Psoas muscle (tissue), 8 donors: Measurements from ENCODE around the gene MBD3. TPM values are rescaled to one million over a fixed set of nuclear protein-coding genes. Genes with fewer than 3 reads are reported as not detected.

Experiments used
- ATAC-seq, 4 donors: fragments of 200-7000 bp; cut with Tn5 transposase; one replicate each; pipeline ENCODE4 v1.9.1; 2020; ENCODE audit warnings: moderate library complexity in 3 of 4, mild to moderate bottlenecking in 2 of 4
- DNase-seq, 2 donors: peaks; one replicate each; pipeline ENCODE4 v3.0.0-alpha.2; 2020
- H3K27ac ChIP-seq: fragments of 200-600 bp; one replicate; pipeline ENCODE4 v1.8.0; 2022
- H3K27me3 ChIP-seq, 3 donors: fragments of 200-600 bp in 1 of 3; one replicate each; pipeline versions ENCODE4 v1.6.1 to v1.8.0; 2013 to 2022; ENCODE audit warnings: low read length in 2 of 3, mild to moderate bottlenecking in 2 of 3, moderate library complexity in 1 of 3; ENCODE audit not compliant: insufficient read depth in 3 of 3
- H3K36me3 ChIP-seq, 2 donors: fragments of 200-600 bp in 1 of 2; one replicate each; pipeline versions ENCODE4 v1.6.1 to v1.8.0; 2013 to 2022; ENCODE audit warnings: low read depth in 1 of 2, mild to moderate bottlenecking in 1 of 2, moderate library complexity in 1 of 2; ENCODE audit not compliant: insufficient read depth in 1 of 2
- H3K4me1 ChIP-seq: fragments of 200-600 bp; one replicate; pipeline ENCODE4 v1.8.0; 2022
- H3K4me3 ChIP-seq: fragments of 200-600 bp; one replicate; pipeline ENCODE4 v1.8.0; 2022; ENCODE audit warnings: mild to moderate bottlenecking
- H3K9me3 ChIP-seq: fragments of 200-600 bp; one replicate; pipeline ENCODE4 v1.8.0; 2022
- WGBS, 3 donors: extraction: QIAGEN DNeasy Blood & Tissue Kit; methylation state at CpG; one replicate each; pipeline versions ENCODE4 v1.1.6 to v1.1.7; 2013; 5-methylcytosine and 5-hydroxymethylcytosine counted together
- intact Hi-C, 2 donors: fragments of 100-400 bp; cut with DNase I; formaldehyde crosslinking; loops; one replicate each; pipeline versions ENCODE4 v1.11.0 to v1.14.2; 2022
- polyA plus RNA-seq, 3 donors: library from polyadenylated mRNA; stranded (reverse); fragments of 200-250 nt; gene quantifications; one replicate each; pipeline ENCODE4 v1.2.3, GENCODE V29; 2013
- total RNA-seq, 4 donors: library from RNA; stranded (reverse); fragmentation: NEBNext Ultra II Directional in 2 of 4; extraction: Animal tissue kit (Norgen Biotek cat#: 25700) in 2 of 4; gene quantifications; one replicate each; pipeline versions ENCODE4 v1.2.1 to v1.2.4, GENCODE V29; 2021 to 2023
- TF ChIP-seq, protein P1 (sequence below): fragments of 200-600 bp; IDR thresholded peaks from one replicate; pipeline ENCODE4 v1.8.0; 2022; ENCODE audit warnings: antibody characterized with exemption
- donor health status: healthy with polysubstance abuse.
- donor health status: DM: no; HTN: no; CAD: no; lungs with moderate emphysema.
- donor health status: Bipolar disorder and iron deficiency.
- donor health status: healthy.
- donor health status: DM: yes; HTN: yes; CAD: no.
- donor health status: DM: no; HTN: no; CAD: no.
- donor health status: DM: no; HTN: no; CAD: no.
- donor health status: DM: yes; HTN: yes; CAD: no.

The MBD3 gene
- total and polyA plus RNA-seq, 7 donors, result 44.1 to 137 (median 83.6) TPM

DNA sequence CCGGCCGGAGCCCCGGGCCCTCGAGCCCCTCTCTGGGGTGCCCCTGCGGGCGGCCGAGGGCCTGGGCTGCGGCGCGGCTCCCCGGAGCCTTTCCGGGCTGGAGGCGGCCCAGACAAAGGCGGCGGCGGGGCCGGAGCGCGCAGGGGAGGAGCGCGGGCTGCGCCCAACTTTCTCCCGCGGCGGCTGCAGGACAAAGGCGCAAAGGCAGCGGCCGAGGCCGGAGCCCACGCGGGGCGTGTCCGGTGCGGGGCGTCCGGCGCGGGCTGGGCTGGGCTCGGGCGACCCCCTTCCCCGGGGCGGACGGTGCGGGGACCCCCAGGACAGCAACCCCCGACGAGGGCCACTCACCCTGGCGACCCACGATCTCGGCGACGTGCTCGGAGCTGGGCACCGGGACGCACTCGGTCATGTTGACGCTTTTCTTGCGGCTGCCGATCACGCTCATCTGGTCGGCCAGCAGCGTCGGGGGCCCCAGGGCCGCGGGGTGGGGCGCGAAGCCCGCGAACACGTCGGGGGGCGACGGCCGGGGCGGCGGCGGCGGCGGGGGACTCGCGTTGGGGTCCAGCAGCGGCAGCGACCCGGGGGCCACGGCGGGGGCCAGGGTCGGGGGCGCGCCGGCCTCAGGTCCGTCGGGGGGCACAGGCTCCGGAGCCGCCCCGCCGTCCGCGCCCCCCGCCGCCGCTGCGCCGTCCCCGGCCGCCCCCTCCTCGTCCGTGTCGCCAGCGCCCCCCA is 25.4 kb downstream of the MBD3 start:
- intact Hi-C loops, result no loop called here
- peak overlapping the region; percentile 46 for H3K27ac ChIP-seq
- no peak for DNase-seq
- TF ChIP-seq, protein P1, sequence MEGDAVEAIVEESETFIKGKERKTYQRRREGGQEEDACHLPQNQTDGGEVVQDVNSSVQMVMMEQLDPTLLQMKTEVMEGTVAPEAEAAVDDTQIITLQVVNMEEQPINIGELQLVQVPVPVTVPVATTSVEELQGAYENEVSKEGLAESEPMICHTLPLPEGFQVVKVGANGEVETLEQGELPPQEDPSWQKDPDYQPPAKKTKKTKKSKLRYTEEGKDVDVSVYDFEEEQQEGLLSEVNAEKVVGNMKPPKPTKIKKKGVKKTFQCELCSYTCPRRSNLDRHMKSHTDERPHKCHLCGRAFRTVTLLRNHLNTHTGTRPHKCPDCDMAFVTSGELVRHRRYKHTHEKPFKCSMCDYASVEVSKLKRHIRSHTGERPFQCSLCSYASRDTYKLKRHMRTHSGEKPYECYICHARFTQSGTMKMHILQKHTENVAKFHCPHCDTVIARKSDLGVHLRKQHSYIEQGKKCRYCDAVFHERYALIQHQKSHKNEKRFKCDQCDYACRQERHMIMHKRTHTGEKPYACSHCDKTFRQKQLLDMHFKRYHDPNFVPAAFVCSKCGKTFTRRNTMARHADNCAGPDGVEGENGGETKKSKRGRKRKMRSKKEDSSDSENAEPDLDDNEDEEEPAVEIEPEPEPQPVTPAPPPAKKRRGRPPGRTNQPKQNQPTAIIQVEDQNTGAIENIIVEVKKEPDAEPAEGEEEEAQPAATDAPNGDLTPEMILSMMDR, result no peak
- 1% methylated on average over 31 to 108 of the region's 108 CpGs for WGBS, 3 donors
- no peaks in the 10 kb centered on the region for H3K36me3 ChIP-seq
- H3K9me3 ChIP-seq, result no peaks in the 10 kb centered on the region
- peak overlapping the region; percentile 67 for H3K4me3 ChIP-seq
- ATAC-seq, result no peak
- no peaks in the 10 kb centered on the region for H3K4me1 ChIP-seq
- peaks cover 0 to 7% (median 5%) of the 10 kb centered on the region in 3 donors for H3K27me3 ChIP-seq

DNA sequence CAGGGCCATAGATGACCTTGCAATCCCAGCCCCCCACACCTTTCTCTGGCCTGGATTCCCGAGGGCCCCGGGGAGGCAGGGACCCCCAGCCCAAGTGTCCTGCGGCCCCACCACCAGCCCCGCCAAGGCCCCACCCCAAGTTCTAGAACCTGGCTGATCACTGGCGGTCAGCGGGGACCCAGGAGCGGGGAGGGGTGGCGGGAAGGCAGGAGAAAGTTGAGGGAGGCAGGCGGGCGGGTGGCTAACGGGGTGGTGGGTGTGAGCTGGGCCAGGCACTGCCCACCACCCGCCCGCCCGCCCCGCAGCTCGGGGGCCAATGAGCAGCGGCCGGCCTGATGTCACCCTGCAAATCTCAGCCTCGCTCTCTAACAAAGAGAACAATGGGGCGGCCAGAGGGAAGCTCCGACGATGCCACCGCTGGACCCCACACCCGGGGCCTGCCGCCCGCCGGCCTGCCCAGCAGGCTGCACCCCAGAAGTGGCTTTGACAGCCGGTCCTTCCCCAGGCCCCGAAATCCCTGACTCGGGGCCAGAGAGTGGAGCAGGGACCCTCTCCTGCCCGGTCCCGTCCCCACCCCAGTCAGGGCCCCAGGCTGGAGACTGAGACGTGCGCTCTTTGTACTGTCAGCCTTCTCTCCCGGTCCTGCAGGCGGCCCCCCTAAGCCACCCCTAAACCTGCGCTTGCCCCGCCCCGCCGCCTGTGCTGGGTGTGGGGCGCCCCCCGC is 26.1 kb downstream of the MBD3 start:
- no peaks in the 10 kb centered on the region for H3K36me3 ChIP-seq
- H3K4me1 ChIP-seq, result no peaks in the 10 kb centered on the region
- ATAC-seq (peak; percentile 22 to 52 (median 38)), DNase-seq (peak; percentile 62 to 75)
- intact Hi-C loops, result no loop called here
- no peaks in the 10 kb centered on the region for H3K9me3 ChIP-seq
- TF ChIP-seq, protein P1, result no peak
- peaks cover 0 to 7% (median 5%) of the 10 kb centered on the region in 3 donors for H3K27me3 ChIP-seq
- WGBS, 3 donors, result 7 to 17% (median 14%) methylated on average over 20 to 42 of the region's 42 CpGs
- peak overlapping the region; percentile 67 for H3K4me3 ChIP-seq
- H3K27ac ChIP-seq, result peak overlapping the region; percentile 46

DNA sequence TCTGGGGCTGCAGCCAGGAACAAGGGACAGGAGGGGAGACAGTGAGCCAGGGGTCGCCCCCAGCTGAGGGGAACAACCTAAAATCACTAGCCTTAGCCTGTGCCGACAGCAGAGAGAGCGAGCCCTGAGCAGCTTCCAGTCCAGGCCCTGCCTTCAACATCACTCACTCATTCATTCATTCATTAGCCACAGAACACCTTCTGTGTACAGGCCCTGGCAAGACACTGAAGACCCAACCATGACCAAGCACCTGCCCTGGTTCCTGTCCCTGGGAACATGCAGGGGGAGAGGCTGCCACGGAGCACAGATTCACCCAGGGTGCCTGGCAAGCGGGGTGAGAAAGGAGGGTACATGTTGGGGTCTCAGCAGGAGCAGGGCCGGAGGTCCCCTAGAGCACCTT is 29.4 kb downstream of the MBD3 start:
- WGBS, 3 donors, result 78 to 85% (median 80%) methylated on average over 5 to 6 of the region's 6 CpGs

DNA sequence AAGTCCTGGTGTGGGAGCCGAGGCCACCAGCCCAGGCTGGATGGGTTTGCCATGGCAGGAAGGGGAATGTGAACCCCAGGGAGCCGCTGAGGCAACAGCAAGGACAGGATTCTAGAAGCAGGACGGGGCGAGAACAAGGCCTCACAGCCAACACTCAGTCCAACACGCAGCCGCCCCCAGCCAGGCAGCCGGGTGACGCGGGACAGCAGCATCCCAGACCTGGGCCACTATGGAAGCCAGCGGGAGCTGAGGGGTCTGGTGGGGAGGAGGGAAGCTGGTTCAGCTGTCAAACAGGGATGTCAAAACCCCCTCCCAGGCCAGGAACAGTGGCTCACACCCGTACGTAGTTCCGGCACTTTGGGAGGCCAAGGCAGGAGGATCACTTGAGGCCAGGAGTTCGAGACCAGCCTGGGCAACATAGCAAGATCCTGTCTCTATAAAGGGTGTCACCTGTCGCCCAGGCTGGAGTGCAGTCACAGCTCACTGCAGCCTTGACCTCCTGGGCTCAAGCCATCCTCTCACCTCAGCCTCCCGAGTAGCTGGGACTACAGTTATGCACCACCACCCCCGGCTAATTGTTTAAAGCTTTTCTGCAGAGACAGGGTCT is 31.3 kb downstream of the MBD3 start:
- WGBS, 3 donors, result 80 to 85% (median 85%) methylated on average over 17 of the region's 17 CpGs
- Histone ChIP-seq H3K4me3 (no peak overlapping the region), H3K9me3 (no peaks in the 10 kb centered on the region), H3K36me3 (no peaks in the 10 kb centered on the region), H3K4me1 (no peaks in the 10 kb centered on the region), H3K27me3 (peaks cover 0 to 3% (median 2%) of the 10 kb centered on the region in 3 donors), H3K27ac (no peak overlapping the region)
- DNase-seq, result no peak
- TF ChIP-seq, protein P1, result no peak
- intact Hi-C loops, result no loop called here
- no peak for ATAC-seq

More for the DNA sequence above, 29.4 kb downstream of the MBD3 start:
- ATAC-seq (no peak), DNase-seq (no peak)
- Histone ChIP-seq H3K27ac (no peak overlapping the region), H3K4me3 (no peak overlapping the region), H3K9me3 (no peaks in the 10 kb centered on the region), H3K27me3 (peaks cover 0 to 7% (median 5%) of the 10 kb centered on the region in 3 donors), H3K4me1 (no peaks in the 10 kb centered on the region), H3K36me3 (no peaks in the 10 kb centered on the region)
- intact Hi-C loops, result no loop called here
- TF ChIP-seq, protein P1, result no peak
